Nephron progenitor cell (in vitro differentiated cells): ENCODE measurements around the gene ROBO3.

Experiments used
- DNase-seq: peaks from one replicate; pipeline ENCODE4 v3.0.0; 2021
- H3K27ac Mint-ChIP-seq: 2 replicates; pipeline ENCODE4 v1.8.0; 2021; ENCODE audit warnings: mild to moderate bottlenecking, moderate library complexity, mixed read lengths
- H3K27me3 Mint-ChIP-seq: 2 replicates; pipeline ENCODE4 v1.8.0; 2021; ENCODE audit warnings: mild to moderate bottlenecking, low read depth, mixed read lengths; ENCODE audit not compliant: poor library complexity
- H3K36me3 Mint-ChIP-seq: 2 replicates; pipeline ENCODE4 v1.8.0; 2021; ENCODE audit warnings: low read depth, mixed read lengths
- H3K4me1 Mint-ChIP-seq: 2 replicates; pipeline ENCODE4 v1.8.0; 2021; ENCODE audit warnings: mixed read lengths
- H3K4me3 Mint-ChIP-seq: 2 replicates; pipeline ENCODE4 v1.8.0; 2021; ENCODE audit warnings: mild to moderate bottlenecking, moderate library complexity, mixed read lengths
- H3K9me3 Mint-ChIP-seq: 2 replicates; pipeline ENCODE4 v1.8.0; 2021; ENCODE audit warnings: mild to moderate bottlenecking, moderate library complexity, mixed read lengths
- TF ChIP-seq, protein P1 (sequence below): fragments of 200-600 bp; sonication (generic); IDR thresholded peaks from 2 replicates; pipeline ENCODE4 v1.5.0; 2021; ENCODE audit warnings: antibody characterized with exemption

Gene ROBO3

DNA sequence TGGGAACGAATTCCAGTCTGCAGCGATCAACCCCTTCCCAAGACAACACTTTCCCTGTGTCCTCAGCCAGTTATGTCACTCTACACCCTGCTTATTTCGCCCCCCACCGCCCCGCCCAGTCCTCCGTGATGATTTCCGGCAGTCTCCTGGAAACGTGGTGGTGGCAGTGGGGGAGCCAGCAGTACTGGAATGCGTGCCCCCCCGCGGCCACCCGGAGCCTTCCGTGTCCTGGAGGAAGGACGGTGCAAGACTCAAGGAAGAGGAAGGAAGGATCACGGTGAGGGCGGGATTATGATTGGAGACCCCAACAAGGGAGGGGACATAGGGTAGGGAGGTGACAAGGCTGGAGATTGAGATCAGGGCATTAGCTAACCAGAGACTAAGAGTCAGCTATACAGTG lies 4.1 kb downstream of the ROBO3 start:
- TF ChIP-seq, protein P1, sequence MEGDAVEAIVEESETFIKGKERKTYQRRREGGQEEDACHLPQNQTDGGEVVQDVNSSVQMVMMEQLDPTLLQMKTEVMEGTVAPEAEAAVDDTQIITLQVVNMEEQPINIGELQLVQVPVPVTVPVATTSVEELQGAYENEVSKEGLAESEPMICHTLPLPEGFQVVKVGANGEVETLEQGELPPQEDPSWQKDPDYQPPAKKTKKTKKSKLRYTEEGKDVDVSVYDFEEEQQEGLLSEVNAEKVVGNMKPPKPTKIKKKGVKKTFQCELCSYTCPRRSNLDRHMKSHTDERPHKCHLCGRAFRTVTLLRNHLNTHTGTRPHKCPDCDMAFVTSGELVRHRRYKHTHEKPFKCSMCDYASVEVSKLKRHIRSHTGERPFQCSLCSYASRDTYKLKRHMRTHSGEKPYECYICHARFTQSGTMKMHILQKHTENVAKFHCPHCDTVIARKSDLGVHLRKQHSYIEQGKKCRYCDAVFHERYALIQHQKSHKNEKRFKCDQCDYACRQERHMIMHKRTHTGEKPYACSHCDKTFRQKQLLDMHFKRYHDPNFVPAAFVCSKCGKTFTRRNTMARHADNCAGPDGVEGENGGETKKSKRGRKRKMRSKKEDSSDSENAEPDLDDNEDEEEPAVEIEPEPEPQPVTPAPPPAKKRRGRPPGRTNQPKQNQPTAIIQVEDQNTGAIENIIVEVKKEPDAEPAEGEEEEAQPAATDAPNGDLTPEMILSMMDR = no peak
- Mint-ChIP-seq H3K27ac (no peak overlapping the region), H3K4me3 (no peak overlapping the region), H3K9me3 (no peaks in the 10 kb centered on the region), H3K4me1 (peaks cover 21% of the 10 kb centered on the region), H3K36me3 (no peaks in the 10 kb centered on the region), H3K27me3 (peaks cover 100% of the 10 kb centered on the region)
- DNase-seq = no peak

DNA sequence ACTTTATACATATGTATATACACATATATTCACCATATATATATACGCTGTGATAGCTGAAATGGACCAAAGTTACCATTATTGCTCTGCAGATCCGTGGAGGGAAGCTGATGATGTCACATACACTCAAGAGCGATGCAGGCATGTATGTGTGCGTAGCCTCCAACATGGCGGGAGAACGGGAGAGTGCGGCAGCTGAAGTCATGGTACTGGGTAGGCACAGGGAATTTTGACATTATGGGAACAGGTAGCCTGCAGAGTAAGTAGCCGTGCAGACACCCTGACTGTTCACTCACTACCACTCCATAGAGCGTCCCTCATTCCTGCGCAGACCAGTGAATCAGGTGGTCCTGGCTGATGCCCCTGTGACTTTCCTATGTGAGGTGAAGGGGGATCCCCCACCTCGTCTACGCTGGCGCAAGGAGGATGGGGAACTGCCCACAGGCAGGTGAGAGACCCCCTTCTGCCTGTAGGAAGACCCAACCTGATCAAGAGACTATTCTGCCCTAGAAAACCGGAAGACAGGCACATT lies 4.7 kb downstream of the ROBO3 start:
- H3K4me1 Mint-ChIP-seq = peaks cover 21% of the 10 kb centered on the region
- DNase-seq = no peak
- no peaks in the 10 kb centered on the region for H3K36me3 Mint-ChIP-seq
- H3K4me3 Mint-ChIP-seq = no peak overlapping the region
- H3K27ac Mint-ChIP-seq = no peak overlapping the region
- peaks cover 100% of the 10 kb centered on the region for H3K27me3 Mint-ChIP-seq
- no peaks in the 10 kb centered on the region for H3K9me3 Mint-ChIP-seq
- TF ChIP-seq, protein P1 = no peak

DNA sequence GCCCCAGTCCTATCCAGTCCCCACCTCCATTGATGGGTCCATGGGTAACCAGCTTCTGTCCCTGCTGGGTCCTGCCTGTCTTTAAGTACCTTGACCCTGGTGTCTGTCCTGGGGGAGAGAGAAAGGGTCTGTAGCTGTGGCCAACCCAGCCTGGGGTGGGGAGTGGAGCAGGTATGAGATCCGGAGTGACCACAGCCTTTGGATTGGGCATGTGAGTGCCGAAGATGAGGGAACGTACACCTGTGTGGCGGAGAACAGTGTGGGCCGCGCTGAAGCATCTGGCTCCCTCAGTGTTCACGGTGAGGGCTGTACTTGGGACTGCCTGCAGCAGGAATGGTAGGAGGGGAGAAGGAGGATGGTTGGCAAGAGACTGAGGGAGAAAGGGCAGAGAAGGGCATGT lies 5.2 kb downstream of the ROBO3 start:
- TF ChIP-seq, protein P1 = no peak
- no peak overlapping the region for H3K4me3 Mint-ChIP-seq
- DNase-seq = no peak
- H3K36me3 Mint-ChIP-seq = no peaks in the 10 kb centered on the region
- H3K27ac Mint-ChIP-seq = no peak overlapping the region
- H3K4me1 Mint-ChIP-seq = peaks cover 22% of the 10 kb centered on the region
- peaks cover 100% of the 10 kb centered on the region for H3K27me3 Mint-ChIP-seq
- no peaks in the 10 kb centered on the region for H3K9me3 Mint-ChIP-seq

DNA sequence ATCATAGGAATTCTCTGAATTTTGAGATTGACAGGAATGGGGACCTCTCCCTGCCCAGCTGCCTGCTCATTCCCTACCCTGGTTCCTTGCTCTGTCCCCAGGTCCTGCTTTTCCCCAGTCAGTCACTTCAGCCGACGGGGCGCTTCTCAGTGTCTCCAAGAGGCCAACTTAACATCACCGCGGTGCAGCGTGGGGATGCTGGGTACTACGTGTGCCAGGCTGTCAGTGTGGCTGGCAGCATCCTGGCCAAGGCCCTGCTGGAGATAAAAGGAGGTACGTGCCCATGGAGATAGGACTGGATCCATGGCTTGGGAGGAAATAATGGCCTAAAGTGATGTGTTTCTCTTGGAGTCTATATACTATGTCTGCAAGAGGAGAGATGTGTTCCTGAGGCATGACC lies 7.0 kb downstream of the ROBO3 start:
- Mint-ChIP-seq H3K36me3 (no peaks in the 10 kb centered on the region), H3K4me3 (no peak overlapping the region), H3K9me3 (no peaks in the 10 kb centered on the region), H3K27ac (no peak overlapping the region), H3K27me3 (peaks cover 91% of the 10 kb centered on the region), H3K4me1 (peaks cover 30% of the 10 kb centered on the region)
- TF ChIP-seq, protein P1 = no peak
- DNase-seq = no peak

DNA sequence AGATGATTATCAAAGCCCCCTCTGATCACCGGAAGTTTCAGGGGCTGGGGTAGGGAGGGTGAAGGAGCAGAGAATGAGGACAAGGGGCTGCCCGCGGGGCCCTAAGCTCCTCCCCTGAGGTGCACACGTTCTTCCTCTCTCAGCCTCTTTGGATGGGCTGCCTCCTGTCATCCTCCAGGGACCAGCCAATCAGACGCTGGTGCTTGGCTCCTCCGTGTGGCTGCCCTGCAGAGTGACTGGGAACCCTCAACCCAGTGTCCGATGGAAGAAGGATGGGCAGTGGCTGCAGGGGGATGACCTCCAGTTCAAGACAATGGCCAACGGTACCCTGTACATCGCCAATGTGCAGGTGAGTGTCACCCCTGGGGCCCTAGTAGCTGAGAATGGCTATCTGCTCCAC lies 7.5 kb downstream of the ROBO3 start:
- Mint-ChIP-seq H3K9me3 (no peaks in the 10 kb centered on the region), H3K27me3 (peaks cover 88% of the 10 kb centered on the region), H3K4me3 (no peak overlapping the region), H3K4me1 (peaks cover 30% of the 10 kb centered on the region), H3K36me3 (no peaks in the 10 kb centered on the region), H3K27ac (no peak overlapping the region)
- TF ChIP-seq, protein P1 = no peak
- no peak for DNase-seq

DNA sequence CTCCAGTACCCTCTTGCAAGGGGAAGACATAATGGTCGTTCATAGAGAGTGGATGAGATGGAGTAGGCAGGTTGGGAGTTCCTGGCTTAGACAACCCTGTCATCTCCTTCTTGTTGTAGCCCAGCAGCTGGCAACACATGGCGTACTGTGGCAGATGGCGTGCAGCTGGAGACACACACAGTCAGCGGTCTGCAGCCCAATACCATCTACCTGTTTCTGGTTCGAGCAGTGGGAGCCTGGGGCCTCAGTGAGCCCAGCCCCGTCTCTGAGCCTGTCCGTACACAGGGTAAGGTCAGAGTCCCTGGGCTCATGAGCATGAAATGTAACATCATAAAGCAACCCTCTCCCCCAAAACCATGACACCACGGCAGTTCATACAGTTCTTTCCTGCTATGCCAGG lies 8.7 kb downstream of the ROBO3 start:
- Mint-ChIP-seq H3K27ac (no peak overlapping the region), H3K4me1 (peaks cover 24% of the 10 kb centered on the region), H3K4me3 (no peak overlapping the region), H3K36me3 (no peaks in the 10 kb centered on the region), H3K27me3 (peaks cover 79% of the 10 kb centered on the region), H3K9me3 (no peaks in the 10 kb centered on the region)
- no peak for DNase-seq
- TF ChIP-seq, protein P1 = no peak
